ENCODE measurements around the gene MYL7. TPM values are rescaled to one million over a fixed set of nuclear protein-coding genes. Genes with fewer than 3 reads are reported as not detected.

Gene MYL7
- total RNA-seq, 1 donor from 2014 or later, result not detected

- no peak for DNase-seq (ENCODE audit: extremely low read depth, low read depth, low spot score)
Observed at GRCh38 chr7:44101966-44102845, 38.9 kb downstream of the MYL7 start.

GRCh38 chr7:44101303-44101965, 39.7 kb downstream of the MYL7 start:
- no peak for DNase-seq (ENCODE audit: extremely low read depth, low read depth, low spot score)

- no peak for DNase-seq (ENCODE audit: extremely low read depth, low read depth, low spot score)
Observed at GRCh38 chr7:44100458-44101302, 40.5 kb downstream of the MYL7 start.

GRCh38 chr7:44099669-44100068, 41.5 kb downstream of the MYL7 start:
- DNase-seq (ENCODE audit: extremely low read depth, low read depth, low spot score), result no peak

GRCh38 chr7:44098092-44099068, 42.8 kb downstream of the MYL7 start:
- no peak for DNase-seq (ENCODE audit: extremely low read depth, low read depth, low spot score)

GRCh38 chr7:44097064-44097932, 43.8 kb downstream of the MYL7 start:
- DNase-seq (ENCODE audit: extremely low read depth, low read depth, low spot score), result no peak

GRCh38 chr7:44096326-44096881, 44.7 kb downstream of the MYL7 start:
- DNase-seq (ENCODE audit: extremely low read depth, low read depth, low spot score), result no peak

GRCh38 chr7:44095781-44096180, 45.4 kb downstream of the MYL7 start:
- no peak for DNase-seq (ENCODE audit: extremely low read depth, low read depth, low spot score)

GRCh38 chr7:44094883-44095592, 46.1 kb downstream of the MYL7 start:
- DNase-seq (ENCODE audit: extremely low read depth, low read depth, low spot score), result no peak

- no peak for DNase-seq (ENCODE audit: extremely low read depth, low read depth, low spot score)
Observed at GRCh38 chr7:44094365-44094764, 46.8 kb downstream of the MYL7 start.

- DNase-seq (ENCODE audit: extremely low read depth, low read depth, low spot score), result no peak
Observed at GRCh38 chr7:44093102-44093641, 48.0 kb downstream of the MYL7 start.

Other genes starting within 250 kb of the MYL7 start
- gene URGCP, start 234.7 kb downstream of the MYL7 start, total RNA-seq, result 17.4 and 21.2 TPM in 2 replicates
- 11.6 and 21.4 TPM in 2 replicates for gene UBE2D4, start 214.9 kb downstream of the MYL7 start, total RNA-seq
- gene SPDYE1, start 143.4 kb downstream of the MYL7 start, total RNA-seq, result not detected in 2 replicates
- 140 and 182 TPM in 2 replicates for gene DBNL, start 96.6 kb downstream of the MYL7 start, total RNA-seq
- not detected in 2 replicates for gene PGAM2, start 75.8 kb downstream of the MYL7 start, total RNA-seq
- 20.8 and 24.0 TPM in 2 replicates for gene POLM, start 58.8 kb downstream of the MYL7 start, total RNA-seq
- 12.1 and 40.8 TPM in 2 replicates for gene AEBP1, start 37.0 kb downstream of the MYL7 start, total RNA-seq
- gene POLD2, start 17.8 kb downstream of the MYL7 start, total RNA-seq, result 44.6 and 55.5 TPM in 2 replicates
- 0.41 TPM in 1 of 2 replicates, not detected in the other for gene GCK, start 48.1 kb upstream of the MYL7 start, total RNA-seq
- 102 and 110 TPM in 2 replicates for gene YKT6, start 59.6 kb upstream of the MYL7 start, total RNA-seq
- gene CAMK2B, start 184.3 kb upstream of the MYL7 start, total RNA-seq, result 0.05 and 0.29 TPM in 2 replicates

All from glomerular endothelial cell (primary cell).